Astrocyte (in vitro differentiated cells and primary cell): ENCODE data around the gene ETS1. TPM values are rescaled to one million over a fixed set of nuclear protein-coding genes. Genes with fewer than 3 reads are reported as not detected.

Source experiments
- DNase-seq: peaks from one replicate; pipeline ENCODE4 v3.0.0-alpha.2; 2010; ENCODE audit warnings: low read depth
- FAIRE-seq: peaks from 2 replicates; lab custom pipeline; 2011; peaks lifted over from hg19 to GRCh38; lab: Jason Lieb, UNC
- H2AFZ ChIP-seq: 2 replicates; pipeline ENCODE4 v1.6.0; 2012; ENCODE audit warnings: low read depth, low read length, inconsistent platforms
- H3K27ac ChIP-seq: 2 replicates; pipeline ENCODE4 v1.5.1; 2011; ENCODE audit warnings: low read depth, low read length, inconsistent platforms
- H3K27me3 ChIP-seq: 2 replicates; pipeline ENCODE4 v1.6.0; 2011; ENCODE audit warnings: low read length, inconsistent platforms; ENCODE audit not compliant: insufficient read depth
- H3K36me3 ChIP-seq: 2 replicates; pipeline ENCODE4 v1.5.1; 2011; ENCODE audit warnings: low read length, inconsistent platforms; ENCODE audit not compliant: insufficient read depth
- H3K4me1 ChIP-seq: 2 replicates; pipeline ENCODE4 v1.5.1; 2011; ENCODE audit warnings: low read length, inconsistent platforms; ENCODE audit not compliant: insufficient read depth
- H3K4me2 ChIP-seq: 2 replicates; pipeline ENCODE4 v1.6.0; 2012; ENCODE audit warnings: low read length, inconsistent platforms
- H3K4me3 ChIP-seq: 2 replicates; pipeline ENCODE4 v1.5.1; 2011; ENCODE audit warnings: low read depth, mild to moderate bottlenecking, low read length, inconsistent platforms; ENCODE audit not compliant: insufficient read depth
- H3K79me2 ChIP-seq: 2 replicates; pipeline ENCODE4 v1.6.0; 2012; ENCODE audit warnings: mild to moderate bottlenecking, low read length, inconsistent platforms; ENCODE audit not compliant: insufficient read depth
- H3K9ac ChIP-seq: 2 replicates; pipeline ENCODE4 v1.6.0; 2012; ENCODE audit warnings: mild to moderate bottlenecking, low read length, inconsistent platforms
- H3K9me3 ChIP-seq: 2 replicates; pipeline ENCODE4 v1.5.1; 2012; ENCODE audit warnings: low read depth, mild to moderate bottlenecking, low read length, inconsistent platforms; ENCODE audit not compliant: insufficient read depth
- H4K20me1 ChIP-seq: 2 replicates; pipeline ENCODE4 v1.6.0; 2012; ENCODE audit warnings: low read length, inconsistent platforms; ENCODE audit not compliant: insufficient read depth
- H3K27ac Mint-ChIP-seq: one replicate; pipeline ENCODE4 v1.8.0; 2021; ENCODE audit warnings: mild to moderate bottlenecking, mixed read lengths; ENCODE audit not compliant: unreplicated experiment
- H3K27me3 Mint-ChIP-seq: one replicate; pipeline ENCODE4 v1.8.0; 2021; ENCODE audit warnings: low read depth, mixed read lengths; ENCODE audit not compliant: unreplicated experiment
- H3K36me3 Mint-ChIP-seq: one replicate; pipeline ENCODE4 v1.8.0; 2021; ENCODE audit warnings: low read depth, mixed read lengths; ENCODE audit not compliant: unreplicated experiment
- H3K4me1 Mint-ChIP-seq: one replicate; pipeline ENCODE4 v1.8.0; 2021; ENCODE audit warnings: low read depth, mixed read lengths; ENCODE audit not compliant: unreplicated experiment
- H3K4me3 Mint-ChIP-seq: one replicate; pipeline ENCODE4 v1.8.0; 2021; ENCODE audit warnings: mild to moderate bottlenecking, moderate library complexity, mixed read lengths; ENCODE audit not compliant: unreplicated experiment
- H3K9me3 Mint-ChIP-seq: one replicate; pipeline ENCODE4 v1.8.0; 2021; ENCODE audit warnings: mild to moderate bottlenecking, mixed read lengths; ENCODE audit not compliant: unreplicated experiment
- CTCF ChIP-seq: IDR thresholded peaks from 2 replicates; pipeline ENCODE4 v1.5.1; 2011; ENCODE audit warnings: low read depth, mild to moderate bottlenecking, inconsistent platforms, low read length, moderate library complexity; ENCODE audit not compliant: insufficient read depth
- EZH2 ChIP-seq: IDR thresholded peaks from 2 replicates; pipeline ENCODE4 v1.6.1; 2012; ENCODE audit warnings: mild to moderate bottlenecking, low read length, inconsistent platforms; ENCODE audit not compliant: insufficient read depth
- total RNA-seq: library from RNA; stranded (reverse); gene quantifications from 2 replicates; pipeline ENCODE4 v1.2.1, GENCODE V29; 2021

ETS1 gene
- total RNA-seq, 1 donor from 2014 or later: 107 TPM

- no peaks in the 10 kb centered on the region for H4K20me1 ChIP-seq
- H3K9ac ChIP-seq: no peak overlapping the region
- peaks cover 30% of the 10 kb centered on the region for H3K27me3 Mint-ChIP-seq
- H3K4me3 Mint-ChIP-seq: no peak overlapping the region
- H2AFZ ChIP-seq: no peak overlapping the region
- H3K79me2 ChIP-seq: no peaks in the 10 kb centered on the region
- no peak overlapping the region for H3K27ac ChIP-seq
- H3K4me2 ChIP-seq: no peak overlapping the region
- H3K9me3 ChIP-seq: no peaks in the 10 kb centered on the region
- TF ChIP-seq CTCF (no peak), EZH2 (no peak)
- no peaks in the 10 kb centered on the region for H3K4me1 ChIP-seq
- peaks cover 9% of the 10 kb centered on the region for H3K4me1 Mint-ChIP-seq
- no peaks in the 10 kb centered on the region for H3K9me3 Mint-ChIP-seq
- DNase-seq (no peak), FAIRE-seq (no peak)
- no peak overlapping the region for H3K27ac Mint-ChIP-seq
- peaks cover 7% of the 10 kb centered on the region for H3K36me3 Mint-ChIP-seq
- H3K36me3 ChIP-seq: no peaks in the 10 kb centered on the region
- peaks cover 12% of the 10 kb centered on the region for H3K27me3 ChIP-seq
- H3K4me3 ChIP-seq: no peak overlapping the region
Observed at GRCh38 chr11:128613300-128613995, 26.1 kb upstream of the ETS1 start.

GRCh38 chr11:128610721-128611617 is 23.6 kb upstream of the ETS1 start:
- Histone ChIP-seq H2AFZ (no peak overlapping the region), H3K27ac (no peak overlapping the region), H3K27me3 (peaks cover 12% of the 10 kb centered on the region), H3K4me1 (no peaks in the 10 kb centered on the region), H3K9ac (no peak overlapping the region), H3K4me3 (no peak overlapping the region), H3K4me2 (no peak overlapping the region), H3K9me3 (no peaks in the 10 kb centered on the region), H3K79me2 (no peaks in the 10 kb centered on the region), H3K36me3 (no peaks in the 10 kb centered on the region), H4K20me1 (no peaks in the 10 kb centered on the region)
- no peaks in the 10 kb centered on the region for H3K9me3 Mint-ChIP-seq
- peaks cover 16% of the 10 kb centered on the region for H3K27me3 Mint-ChIP-seq
- FAIRE-seq (no peak), DNase-seq (no peak)
- H3K4me1 Mint-ChIP-seq: peaks cover 12% of the 10 kb centered on the region
- peaks cover 3% of the 10 kb centered on the region for H3K36me3 Mint-ChIP-seq
- no peak overlapping the region for H3K27ac Mint-ChIP-seq
- TF ChIP-seq EZH2: no peak
- TF ChIP-seq CTCF: no peak
- H3K4me3 Mint-ChIP-seq: no peak overlapping the region

GRCh38 chr11:128609785-128610184 is 22.4 kb upstream of the ETS1 start:
- H3K79me2 ChIP-seq: no peaks in the 10 kb centered on the region

More at GRCh38 chr11:128609785-128610184, 22.4 kb upstream of the ETS1 start:
- Histone ChIP-seq H4K20me1 (no peaks in the 10 kb centered on the region), H3K36me3 (no peaks in the 10 kb centered on the region), H3K4me3 (no peak overlapping the region), H3K4me1 (no peaks in the 10 kb centered on the region), H3K9ac (no peak overlapping the region), H3K27me3 (peaks cover 12% of the 10 kb centered on the region), H3K9me3 (no peaks in the 10 kb centered on the region), H2AFZ (no peak overlapping the region), H3K27ac (no peak overlapping the region), H3K4me2 (no peak overlapping the region)
- Mint-ChIP-seq H3K36me3 (peaks cover 4% of the 10 kb centered on the region), H3K4me1 (peaks cover 12% of the 10 kb centered on the region), H3K27me3 (peaks cover 16% of the 10 kb centered on the region), H3K4me3 (no peak overlapping the region), H3K27ac (no peak overlapping the region), H3K9me3 (no peaks in the 10 kb centered on the region)
- no peak for DNase-seq
- no peak for TF ChIP-seq CTCF
- TF ChIP-seq EZH2: no peak
- FAIRE-seq: no peak
